HCEC 1CT (cell line): ENCODE results near the gene H2AZ1.
A peak's percentile ranks its signal among the peaks of the same experiment; 100 is the strongest.
"Not testable (repeated sequence)": the region's sequence is repeated elsewhere in the genome, so short reads cannot be mapped to it uniquely, and the experiment has no call there.

Experiments used
- DNase-seq: peaks from one replicate; pipeline ENCODE4 v3.0.0-alpha.2; 2017

The H2AZ1 gene

GRCh38 chr4:99949999-99950912 is at the start of gene H2AZ1:
H2AZ1 (minus strand) TSS chr4:99950275; CDS start chr4:99950170, 105 bp downstream.
- peak; percentile 92 for DNase-seq

GRCh38 chr4:99998062-99998867 is 48.2 kb upstream of the H2AZ1 start:
- peak; percentile 34 for DNase-seq

- no peak for DNase-seq
These were observed 41.7 kb upstream of the H2AZ1 start for GRCh38 chr4:99991741-99992140.

- no peak for DNase-seq
These were observed 37.6 kb upstream of the H2AZ1 start for GRCh38 chr4:99987681-99988080.

GRCh38 chr4:99986792-99987191 is 36.7 kb upstream of the H2AZ1 start:
- no peak for DNase-seq

GRCh38 chr4:99983289-99983943 is 33.3 kb upstream of the H2AZ1 start:
- no peak for DNase-seq

- DNase-seq, result peak; percentile 60
These were observed 29.8 kb upstream of the H2AZ1 start for GRCh38 chr4:99979872-99980271.

- DNase-seq, result no peak
These were observed 21.5 kb upstream of the H2AZ1 start for GRCh38 chr4:99971453-99972111.

- DNase-seq, result peak; percentile 62
These were observed 18.3 kb upstream of the H2AZ1 start for GRCh38 chr4:99968330-99968729.

- DNase-seq, result peak; percentile 48
These were observed 16.6 kb upstream of the H2AZ1 start for GRCh38 chr4:99966692-99967091.

- DNase-seq, result no peak
These were observed 15.7 kb upstream of the H2AZ1 start for GRCh38 chr4:99965674-99966350.

- DNase-seq, result no peak
These were observed 15.1 kb upstream of the H2AZ1 start for GRCh38 chr4:99965173-99965572.

- DNase-seq, result no peak
These were observed 11.6 kb upstream of the H2AZ1 start for GRCh38 chr4:99961711-99962110.

GRCh38 chr4:99960648-99961047 is 10.6 kb upstream of the H2AZ1 start:
- no peak for DNase-seq

GRCh38 chr4:99958207-99958606 is 8.1 kb upstream of the H2AZ1 start:
- DNase-seq, result not testable (repeated sequence)

GRCh38 chr4:99950913-99951254 is 809 bp upstream of the H2AZ1 start:
- DNase-seq, result no peak

- DNase-seq, result peak; percentile 71
These were observed 759 bp downstream of the H2AZ1 start for GRCh38 chr4:99949034-99949998.

GRCh38 chr4:99947608-99948007 is 2.5 kb downstream of the H2AZ1 start:
- DNase-seq, result no peak

GRCh38 chr4:99947190-99947578 is 2.9 kb downstream of the H2AZ1 start:
- no peak for DNase-seq

- DNase-seq, result peak; percentile 67
These were observed 3.5 kb downstream of the H2AZ1 start, which contains the start of gene DNAJB14 for GRCh38 chr4:99946356-99947189. DNAJB14 (minus strand) TSS chr4:99946618; CDS start chr4:99946571, 47 bp downstream.
